ENCODE measurements around the gene PSME3IP1. TPM values are rescaled to one million over a fixed set of nuclear protein-coding genes. Genes with fewer than 3 reads are reported as not detected.

PSME3IP1 gene
- total RNA-seq, 1 experiment from 2014 or later = 123 TPM

DNA sequence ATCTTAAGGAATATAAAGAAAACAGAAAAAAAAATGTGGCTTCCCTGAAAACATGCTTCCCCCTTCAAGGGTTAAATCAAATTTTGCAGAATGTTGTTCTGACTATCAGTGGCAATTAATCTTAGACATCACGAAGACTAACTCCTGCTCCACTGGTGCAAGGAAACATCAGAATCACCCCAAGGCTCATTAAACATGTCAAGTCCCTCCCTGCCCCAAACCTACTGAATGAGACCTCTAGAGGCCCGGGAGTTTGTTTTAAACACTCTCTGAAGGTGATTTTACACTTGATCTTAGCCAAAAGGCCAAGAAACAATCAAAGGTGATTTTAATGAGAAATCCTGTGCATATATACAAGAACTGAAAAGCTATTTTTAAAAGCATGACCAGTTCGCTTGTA is 18.3 kb downstream of the PSME3IP1 start:
- DNase-seq (ENCODE audit: low read depth) = no peak

DNA sequence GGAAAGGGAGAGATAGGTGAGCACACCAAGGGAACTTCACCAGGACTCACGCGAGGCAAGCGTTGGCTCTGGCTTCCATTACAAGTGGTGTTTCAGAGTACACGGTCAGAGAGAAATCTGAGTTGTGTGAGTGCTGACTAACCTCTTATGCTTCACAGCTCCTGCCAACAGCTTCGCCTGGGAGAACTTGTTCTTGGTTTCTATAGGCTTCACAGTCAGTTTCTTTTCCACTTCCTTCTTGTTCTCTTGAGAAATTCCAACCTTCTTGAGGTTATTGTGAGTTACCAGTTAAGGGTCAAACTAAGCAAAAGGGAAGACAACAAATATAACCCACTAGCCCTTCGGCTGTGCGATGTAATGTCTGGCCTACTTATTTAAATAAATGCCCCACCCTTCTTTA is 18.9 kb downstream of the PSME3IP1 start:
- DNase-seq (ENCODE audit: low read depth) = no peak

DNA sequence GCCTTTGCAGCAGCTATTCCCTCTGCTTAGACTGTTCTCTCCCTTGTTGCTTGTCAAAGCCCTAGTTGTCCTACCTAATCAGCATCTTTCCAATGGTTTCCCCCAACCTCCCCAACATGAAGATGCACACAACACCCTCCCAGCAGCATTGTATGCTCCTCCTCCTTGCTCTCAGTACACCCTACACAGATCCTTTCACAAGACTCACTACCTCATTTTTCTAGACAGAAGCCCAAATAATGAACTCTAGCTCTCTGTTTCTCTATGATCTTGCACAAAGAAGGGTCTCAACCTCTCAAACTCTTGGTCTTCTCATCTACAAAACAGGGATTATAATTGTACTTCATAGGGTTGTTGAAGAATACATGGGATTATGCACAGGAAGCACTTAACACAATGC is 19.4 kb downstream of the PSME3IP1 start:
- no peak for DNase-seq (ENCODE audit: low read depth)

DNA sequence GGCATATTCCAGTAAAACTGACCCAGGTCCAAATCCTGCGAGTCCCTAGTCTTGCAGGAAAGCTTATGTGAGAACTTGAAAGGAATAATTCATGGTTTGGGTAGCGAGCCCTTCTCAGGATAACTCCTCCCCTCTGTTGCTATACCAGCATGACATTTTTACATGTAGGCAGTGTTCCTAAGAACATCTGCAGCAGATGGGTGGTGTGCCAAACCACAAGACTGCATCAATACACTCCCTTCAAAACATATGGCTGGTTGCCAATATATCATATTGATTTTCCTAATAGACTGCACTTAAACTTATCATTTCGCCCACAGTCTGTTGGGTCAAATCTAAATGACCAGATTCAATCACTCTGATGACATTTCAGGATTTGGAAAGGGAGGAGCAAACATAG is 19.9 kb downstream of the PSME3IP1 start:
- no peak for DNase-seq (ENCODE audit: low read depth)

DNA sequence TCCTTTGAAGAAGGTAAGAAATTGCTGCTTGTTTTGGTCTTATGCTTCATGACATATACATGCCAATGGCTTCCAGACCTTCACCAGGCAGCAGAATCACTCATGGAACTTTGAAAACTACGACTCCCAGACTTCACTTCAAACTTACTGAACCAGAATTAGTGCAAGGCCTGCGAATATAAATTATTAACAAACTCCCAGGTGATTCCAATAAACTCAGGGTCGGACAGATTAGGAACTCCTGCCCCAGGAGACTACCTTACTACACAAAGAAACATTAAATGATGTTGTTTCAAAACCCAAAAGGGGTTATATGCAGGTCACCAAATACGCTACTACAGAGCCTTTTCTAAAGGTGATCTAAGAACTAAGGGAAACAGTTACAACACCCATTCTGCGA is 20.4 kb downstream of the PSME3IP1 start:
- no peak for DNase-seq (ENCODE audit: low read depth)

DNA sequence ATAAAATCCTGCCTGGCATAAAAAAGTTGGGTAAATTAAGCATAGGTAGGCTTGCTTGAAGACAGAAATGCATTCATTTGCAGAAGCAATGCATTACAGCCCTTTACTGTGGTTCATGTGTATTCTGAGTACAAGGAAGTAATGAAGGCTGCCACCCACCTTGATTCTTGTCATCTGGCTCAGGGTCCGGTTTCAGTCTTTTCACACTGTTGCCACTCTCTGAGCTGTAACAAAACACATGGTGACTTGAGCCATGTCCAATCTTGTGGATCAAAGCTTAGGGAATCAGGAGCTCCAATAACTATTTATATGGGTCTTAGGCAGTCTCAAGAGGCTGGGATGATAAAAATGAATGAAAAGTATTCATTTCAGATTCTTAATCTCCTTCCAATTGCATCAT is 22.0 kb downstream of the PSME3IP1 start:
- no peak for DNase-seq (ENCODE audit: low read depth)

DNA sequence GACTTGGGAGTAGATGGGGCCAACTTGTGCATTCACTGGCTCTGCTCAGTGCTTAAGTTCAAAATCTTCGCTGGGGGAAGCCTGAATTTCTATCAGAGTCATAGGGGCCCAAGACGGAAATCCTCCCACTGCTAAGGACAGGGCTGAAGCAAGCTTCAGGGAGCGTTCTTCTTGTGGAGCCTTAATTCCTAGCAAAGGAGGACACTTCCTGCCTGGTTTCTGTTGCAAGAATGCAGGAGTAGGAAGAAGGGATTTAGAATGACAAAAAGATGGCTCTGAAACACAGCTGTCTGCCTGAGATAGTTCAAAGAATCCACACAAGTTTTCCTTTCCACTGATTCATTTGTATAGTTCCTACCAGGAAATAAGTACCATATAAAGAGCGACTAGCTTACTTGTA is 26.4 kb downstream of the PSME3IP1 start:
- DNase-seq (ENCODE audit: low read depth) = no peak

DNA sequence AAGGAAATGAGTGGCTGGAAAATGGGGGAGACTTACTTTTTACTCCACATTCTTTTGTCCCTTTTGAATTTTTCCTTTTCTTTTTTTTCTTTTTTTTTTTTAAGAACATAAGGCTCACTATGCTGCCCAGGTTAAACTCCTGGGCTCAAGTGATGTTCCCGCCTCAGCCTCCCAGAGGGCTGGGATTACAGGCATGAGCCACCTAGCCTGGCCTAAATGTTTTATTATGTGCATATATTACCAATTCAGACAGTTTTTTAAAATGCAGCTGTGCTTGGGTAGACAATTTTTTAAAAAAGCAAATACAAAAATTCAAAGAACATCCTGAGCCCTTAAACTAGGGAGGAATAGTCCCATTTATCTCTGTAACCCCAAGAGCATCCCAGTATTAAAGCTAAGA is 28.3 kb downstream of the PSME3IP1 start:
- no peak for DNase-seq (ENCODE audit: low read depth)

DNA sequence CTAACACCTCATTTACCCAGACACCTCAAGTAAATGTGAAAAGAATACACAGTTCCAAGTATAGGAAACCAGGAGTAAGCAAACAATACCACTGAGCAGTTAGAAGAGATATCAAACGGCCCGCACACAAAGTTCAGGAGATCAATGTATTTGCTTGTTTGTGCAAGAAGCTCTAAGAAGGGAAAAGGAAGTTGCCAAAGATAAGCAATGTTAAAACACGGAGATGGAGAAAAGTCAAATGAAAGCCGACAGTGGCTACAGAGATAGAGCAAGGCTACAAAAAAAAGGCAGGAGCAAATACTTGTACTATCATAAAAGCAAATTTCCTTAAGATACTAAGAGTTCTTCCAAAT is 29.5 kb downstream of the PSME3IP1 start:
- no peak for DNase-seq (ENCODE audit: low read depth)

DNA sequence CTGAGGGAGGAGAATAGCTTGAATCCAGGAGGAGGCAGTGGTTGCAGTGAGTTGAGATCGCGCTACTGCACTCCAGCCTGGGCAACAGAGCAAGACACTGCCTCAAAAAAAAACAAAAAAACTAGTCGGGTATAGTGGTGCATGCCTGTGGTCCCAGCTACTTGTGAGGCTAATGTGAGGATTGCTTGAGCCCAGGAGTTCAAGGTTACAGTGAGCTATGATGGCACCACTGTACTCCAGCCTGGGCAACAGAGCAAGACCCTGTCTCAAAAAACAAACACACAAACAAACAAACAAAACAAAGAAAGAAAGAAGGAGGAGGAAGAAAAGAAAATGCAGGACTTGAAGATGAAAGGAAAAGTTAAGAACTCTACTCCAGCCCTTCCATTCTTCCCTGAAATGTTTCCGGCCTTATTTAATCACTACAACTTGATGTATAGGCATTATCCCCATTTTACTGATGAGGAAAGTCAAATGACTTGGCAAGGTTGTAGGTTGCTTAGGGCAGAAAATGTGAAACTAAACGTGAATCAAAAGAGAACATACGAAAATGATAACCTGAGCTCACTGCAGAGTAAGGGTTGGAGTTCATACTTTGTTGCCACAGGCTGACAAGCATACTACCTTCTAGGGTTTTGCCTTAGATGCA is 30.0 kb downstream of the PSME3IP1 start:
- DNase-seq (ENCODE audit: low read depth) = no peak

DNA sequence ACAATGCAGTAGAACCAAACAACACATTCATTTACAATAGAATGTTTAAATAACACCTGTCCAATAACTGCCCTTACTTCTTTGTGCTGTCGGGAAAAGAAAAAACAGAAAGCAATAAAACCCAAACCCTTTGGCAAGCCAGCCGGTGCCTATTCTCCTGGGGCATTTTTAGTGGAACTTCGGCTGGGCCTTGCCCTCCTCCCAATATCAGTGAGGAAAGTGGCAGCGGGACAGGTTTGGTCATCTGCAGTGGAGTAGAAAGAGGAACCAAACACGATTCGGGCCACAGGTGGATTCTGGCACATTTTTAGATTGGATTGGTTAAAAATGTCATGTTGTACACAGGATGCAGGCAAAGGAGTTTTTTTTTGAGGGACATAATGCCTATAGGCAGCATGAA is 32.0 kb downstream of the PSME3IP1 start:
- no peak for DNase-seq (ENCODE audit: low read depth)

DNA sequence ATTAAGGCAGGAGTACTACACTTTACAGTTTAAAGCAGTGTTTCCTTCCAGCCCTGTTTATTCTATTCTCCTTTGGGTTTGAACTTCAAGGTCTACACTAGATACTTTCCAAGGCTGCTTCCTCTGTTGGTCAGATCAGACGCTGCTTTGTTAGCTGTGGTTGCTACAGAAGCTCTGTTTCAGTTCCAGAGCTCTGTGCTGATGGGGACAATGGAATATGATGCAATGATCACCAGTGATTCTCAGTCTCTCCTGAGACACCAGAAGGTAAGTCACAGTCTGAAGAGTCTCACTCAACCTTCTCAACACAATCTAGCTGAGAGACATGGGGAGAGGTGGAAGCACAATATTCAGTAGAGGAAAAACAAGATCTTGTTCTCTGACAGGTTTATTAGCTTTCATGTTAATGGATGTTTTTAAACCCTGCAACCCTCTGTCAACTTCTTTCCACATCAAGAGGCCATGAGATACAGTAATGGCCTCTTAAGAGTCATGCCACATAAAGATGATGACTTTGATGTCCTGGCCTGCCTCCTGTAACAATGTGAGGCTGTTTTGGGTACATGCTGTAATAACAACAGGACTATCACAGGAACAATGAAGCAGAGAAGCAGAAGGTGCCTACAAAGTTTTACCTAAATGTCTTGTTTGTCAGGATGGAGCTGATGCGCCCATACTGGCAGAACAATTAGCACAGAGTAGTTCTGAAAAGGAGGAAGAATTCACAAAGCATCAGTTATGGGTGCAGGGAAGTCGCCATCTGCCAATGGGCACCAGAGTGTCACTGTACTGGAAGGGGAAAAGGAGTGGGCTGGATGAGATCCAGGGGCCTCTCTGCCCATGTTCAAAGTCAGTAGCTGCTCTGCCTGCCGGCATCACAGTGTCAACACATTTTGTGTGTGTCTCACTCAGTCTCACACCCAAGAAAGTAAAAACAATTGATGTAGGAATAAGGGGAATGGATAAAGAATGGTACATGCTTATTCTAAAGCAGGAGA is 33.4 kb downstream of the PSME3IP1 start:
- DNase-seq (ENCODE audit: low read depth) = no peak

DNA sequence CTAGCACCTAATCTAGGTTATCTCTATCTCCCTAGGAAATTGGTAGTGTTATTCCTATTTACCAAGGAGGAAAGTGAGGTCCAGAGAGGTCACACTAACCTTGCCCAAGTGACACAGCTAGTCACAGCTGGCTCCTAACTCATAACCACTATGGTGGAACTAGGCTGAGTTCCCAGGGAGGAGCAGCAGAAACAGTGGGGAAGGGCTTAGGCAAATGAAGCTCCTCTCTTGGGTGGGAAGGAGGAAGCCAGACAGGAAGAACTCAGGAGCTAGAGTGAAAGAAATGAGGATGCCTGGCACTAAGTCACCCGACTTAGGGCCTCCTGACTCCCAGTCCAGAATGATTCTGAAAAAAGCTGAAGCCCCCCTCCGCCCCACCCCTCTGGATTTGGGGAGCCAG is 34.5 kb downstream of the PSME3IP1 start:
- no peak for DNase-seq (ENCODE audit: low read depth)

DNA sequence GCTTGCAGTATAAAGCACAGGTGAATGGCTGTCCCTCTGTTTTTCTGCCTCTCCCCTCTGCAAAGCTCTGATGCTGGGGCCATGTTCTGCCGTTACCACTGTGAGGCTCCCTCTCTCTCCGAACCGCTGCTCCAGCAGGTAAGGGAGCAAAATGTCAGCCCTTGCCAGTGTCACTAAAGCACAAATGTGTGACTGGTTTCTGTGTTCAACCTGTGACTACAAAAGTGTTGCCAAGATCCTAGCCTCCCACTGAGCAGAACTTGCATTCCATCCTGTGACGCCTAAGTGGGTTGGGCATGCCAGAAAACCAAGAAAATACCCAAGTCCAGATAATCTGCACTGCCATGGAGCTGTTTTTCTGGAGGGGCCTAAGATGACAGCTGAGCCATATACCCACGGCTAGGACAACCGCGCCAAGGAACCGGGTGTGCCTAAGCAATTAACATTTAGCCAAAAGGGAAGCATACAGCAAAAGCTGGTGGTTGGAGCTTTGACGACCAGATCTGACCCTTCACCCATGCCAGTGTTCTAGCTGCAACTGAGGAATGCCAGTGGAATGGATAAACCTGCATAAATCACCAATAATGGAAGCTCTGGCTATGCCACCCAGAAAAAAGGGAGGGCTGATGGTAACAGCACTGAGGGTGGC is 35.0 kb downstream of the PSME3IP1 start:
- DNase-seq (ENCODE audit: low read depth) = no peak

DNA sequence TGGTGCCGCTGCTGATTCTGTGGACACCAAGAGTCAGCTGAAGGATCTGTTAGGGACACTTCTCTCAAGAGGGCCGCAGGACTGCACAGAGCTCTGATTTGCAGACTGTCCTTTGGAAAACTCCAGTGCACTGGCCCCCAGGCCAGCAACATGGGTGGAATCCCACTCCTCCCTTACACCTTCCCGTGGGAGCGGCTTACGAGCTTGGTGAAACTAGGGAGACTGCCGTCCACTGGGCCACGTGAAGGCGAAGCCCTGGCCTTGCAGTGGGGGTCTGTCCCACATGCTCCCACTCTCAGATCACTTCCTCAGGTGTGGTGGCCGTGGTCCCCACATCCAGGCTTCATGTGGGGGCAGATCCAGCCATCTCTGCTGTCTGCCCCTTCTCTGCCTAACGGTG is 36.4 kb downstream of the PSME3IP1 start:
- no peak for DNase-seq (ENCODE audit: low read depth)

DNA sequence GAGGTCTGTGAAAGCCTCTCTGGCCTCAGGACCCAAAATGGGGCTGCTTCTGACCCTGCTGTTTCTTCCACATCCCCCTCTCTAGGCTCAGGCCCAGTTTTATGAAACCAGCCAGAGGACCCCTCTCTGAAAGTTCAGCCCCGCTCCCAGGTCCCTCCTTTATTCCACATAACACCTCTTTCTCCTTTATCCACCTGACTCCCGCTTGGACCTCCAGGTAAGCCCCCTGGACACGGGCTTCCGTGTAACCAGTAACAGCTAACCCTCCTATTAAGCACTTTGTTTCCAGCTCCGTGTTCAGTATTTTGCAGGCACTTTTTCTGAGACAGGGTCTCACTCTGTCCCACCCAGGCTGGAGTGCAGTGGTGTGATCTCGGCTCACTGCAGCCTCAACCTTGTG is 37.4 kb downstream of the PSME3IP1 start:
- no peak for DNase-seq (ENCODE audit: low read depth)

DNA sequence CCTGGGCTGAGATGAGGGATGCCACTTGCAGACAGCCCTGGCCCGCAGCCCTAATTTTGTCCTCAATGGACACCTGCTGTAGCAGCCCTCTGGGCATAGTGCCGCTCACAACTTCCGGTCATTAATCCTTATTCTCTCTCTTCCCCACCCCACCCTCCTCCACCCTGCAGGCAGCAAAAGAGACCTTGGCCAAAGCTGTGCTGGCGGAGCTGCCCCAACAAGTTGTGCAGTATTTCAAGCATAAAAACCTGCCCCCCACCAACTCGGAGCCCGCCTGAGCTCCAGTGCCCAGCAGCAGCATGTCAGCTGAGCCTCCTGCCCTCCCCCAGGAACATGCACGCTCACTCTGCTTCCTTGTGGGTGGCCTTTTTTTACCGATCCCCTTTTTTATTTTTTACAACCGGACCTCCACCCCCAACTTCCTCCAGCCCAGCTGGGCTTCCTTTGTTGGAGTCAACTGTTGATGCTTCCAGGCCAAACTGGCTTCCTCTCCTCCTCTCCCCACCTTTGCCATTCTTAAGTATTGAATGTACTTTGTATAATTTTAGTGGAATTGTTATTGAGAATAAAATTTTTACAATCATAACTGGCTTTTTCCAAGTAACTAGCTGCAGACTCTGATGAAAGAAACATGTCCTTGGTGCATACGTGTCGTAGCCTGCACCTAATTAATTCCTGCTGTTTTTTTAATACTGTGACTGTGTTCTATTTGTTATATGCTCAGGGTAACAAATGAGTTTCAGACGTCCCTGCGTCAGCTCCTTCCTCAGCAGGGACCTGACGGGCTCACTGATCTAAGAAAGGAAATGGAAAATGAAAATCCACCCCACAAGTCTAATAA is 38.2 kb downstream of the PSME3IP1 start:
- DNase-seq (ENCODE audit: low read depth) = no peak

DNA sequence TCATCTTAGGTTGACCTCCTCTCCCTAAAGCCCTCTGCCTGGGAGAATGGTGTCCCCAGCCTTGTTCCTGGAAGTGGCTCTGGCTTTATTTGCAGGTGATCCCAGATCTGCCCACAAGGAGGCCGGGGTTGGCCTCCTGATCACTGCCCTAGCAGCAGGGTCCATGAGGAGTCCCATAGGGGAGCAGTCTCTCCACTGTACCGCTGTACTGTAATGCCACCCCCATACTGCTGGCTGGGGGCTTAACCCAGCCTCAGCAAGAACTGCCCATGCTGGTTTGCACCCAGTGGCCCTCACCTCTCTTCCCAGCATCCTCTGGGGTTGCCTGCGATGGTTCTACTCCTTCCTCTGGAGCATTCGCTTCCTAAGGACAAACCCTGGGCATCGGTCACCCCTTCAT is 39.1 kb downstream of the PSME3IP1 start:
- DNase-seq (ENCODE audit: low read depth) = peak; percentile 23

DNA sequence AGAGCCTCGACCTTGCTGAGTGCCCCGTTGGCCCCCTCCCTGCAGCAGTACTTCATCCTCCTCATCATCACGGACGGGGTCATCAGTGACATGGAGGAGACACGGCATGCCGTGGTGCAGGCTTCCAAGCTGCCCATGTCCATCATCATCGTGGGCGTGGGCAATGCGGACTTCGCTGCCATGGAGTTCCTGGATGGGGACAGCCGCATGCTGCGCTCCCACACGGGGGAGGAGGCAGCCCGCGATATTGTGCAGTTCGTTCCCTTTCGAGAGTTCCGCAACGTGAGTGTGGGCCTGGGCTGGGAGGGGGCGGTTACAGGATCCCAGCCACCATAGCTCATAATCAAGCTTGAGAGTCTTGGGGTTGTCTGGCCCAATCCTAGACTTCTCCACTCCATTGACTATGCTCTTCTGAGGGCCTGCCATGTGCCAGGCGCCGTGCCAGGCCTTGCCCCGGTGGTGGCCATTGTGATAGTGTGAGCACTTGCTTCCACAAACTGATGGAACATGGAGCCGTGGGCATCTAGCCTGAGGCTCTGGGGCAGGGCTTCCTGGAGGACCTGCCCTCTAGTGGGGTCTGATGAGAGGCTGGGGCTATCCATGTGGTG is 39.7 kb downstream of the PSME3IP1 start:
- no peak for DNase-seq (ENCODE audit: low read depth)

DNA sequence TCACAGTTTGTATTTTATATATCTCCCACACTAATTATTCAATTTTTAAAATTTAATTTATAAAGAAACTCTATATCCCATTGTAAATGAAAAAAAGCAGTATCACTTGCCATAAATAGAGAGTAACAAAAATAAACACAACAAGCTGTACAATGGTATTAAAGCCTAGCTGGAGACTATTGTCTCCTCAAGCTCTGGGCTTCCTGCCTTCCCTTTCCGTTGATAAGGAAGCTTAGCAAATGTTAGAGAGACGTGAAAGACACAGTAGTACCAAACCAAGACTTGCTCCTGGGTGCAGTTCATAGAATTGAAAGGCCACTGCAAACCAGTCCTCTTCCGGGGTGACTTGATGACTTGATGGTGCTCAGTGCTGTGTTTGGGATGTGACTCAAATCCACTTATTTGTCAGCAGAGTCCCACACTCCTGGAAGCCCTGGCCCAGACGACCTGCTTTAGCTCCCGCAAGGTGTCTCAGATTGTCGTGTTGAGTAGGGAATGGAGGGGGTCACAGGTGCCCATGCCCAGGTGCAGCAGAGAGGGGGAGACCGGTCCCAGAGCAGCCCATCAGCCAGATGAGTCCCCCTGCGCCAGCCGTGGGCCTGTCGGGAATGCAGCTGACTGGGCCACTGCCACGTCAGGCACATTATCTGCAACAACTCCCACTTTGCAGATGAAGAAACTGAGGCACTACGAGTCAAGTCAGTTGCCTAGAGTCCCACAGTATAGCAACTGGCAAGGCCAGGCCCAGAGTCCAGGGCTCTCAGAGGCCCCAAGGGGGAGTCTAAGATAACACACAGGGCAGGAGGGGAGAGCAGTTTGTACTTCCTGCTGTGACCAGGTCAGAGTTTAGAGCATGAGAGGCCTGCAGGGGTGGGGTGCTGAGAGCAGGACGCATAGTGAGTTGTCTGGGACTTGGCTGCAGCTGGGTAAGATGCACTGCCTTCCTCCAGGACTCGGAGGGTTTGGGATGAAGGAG is 40.5 kb downstream of the PSME3IP1 start:
- no peak for DNase-seq (ENCODE audit: low read depth)

All from M059J (cell line).